GM21528 (cell line): Measurements from ENCODE around the gene MYO3A.
"Not testable (repeated sequence)": the region's sequence is repeated elsewhere in the genome, so short reads cannot be mapped to it uniquely, and the experiment has no call there.

Experiments used
- ATAC-seq: cut with Tn5 transposase; IDR thresholded peaks from one replicate; pipeline ENCODE4 v1.9.1; 2021; ENCODE audit warnings: mild to moderate bottlenecking, moderate library complexity; ENCODE audit not compliant: unreplicated experiment, low FRiP score

Gene MYO3A

DNA sequence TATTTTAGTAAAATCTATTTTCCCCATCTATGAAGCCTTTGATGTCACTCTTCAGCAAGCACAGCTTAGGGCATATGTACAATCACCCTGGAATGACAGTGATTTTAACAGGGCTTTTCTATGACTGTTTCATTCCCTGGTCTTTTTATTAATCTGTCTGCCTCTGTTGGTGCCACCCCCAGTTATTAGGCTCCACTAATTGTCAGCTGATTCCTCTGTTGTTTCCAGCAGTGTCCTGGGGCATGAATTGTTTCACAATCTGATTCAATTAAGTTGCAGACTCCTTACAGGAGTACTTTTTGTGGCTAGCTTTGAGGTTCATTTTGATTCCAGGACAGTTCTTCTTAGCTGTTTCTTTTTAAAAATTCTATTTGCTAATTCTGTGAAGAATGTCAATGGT is 38.6 kb downstream of the MYO3A start:
- no peak for ATAC-seq

DNA sequence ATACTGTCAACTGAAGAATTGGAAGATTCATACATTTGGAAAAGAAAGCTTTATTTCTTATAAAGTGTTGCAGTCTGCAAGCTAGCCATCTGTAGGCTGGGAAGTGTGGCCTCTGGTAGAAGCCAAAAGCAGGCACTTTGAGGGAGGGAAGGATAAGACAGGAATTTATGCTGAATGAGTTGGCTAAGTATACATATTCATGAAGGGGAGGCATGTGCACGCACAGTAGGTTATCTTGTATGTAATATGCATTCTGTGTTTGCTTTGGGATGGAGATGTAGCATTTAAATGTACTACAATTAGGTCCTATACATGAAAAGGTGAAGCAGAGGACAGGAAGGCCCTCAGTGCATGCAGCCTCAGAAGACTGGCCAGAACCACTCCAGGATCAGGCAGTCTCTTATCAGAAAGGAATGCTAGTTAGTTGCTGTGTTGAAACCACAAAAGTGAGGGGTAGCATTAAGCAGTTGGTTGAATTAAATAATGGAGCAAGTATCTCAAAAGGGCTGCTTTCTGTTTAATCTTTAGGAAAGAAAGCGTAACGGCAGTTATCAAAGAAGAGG is 40.9 kb downstream of the MYO3A start:
- ATAC-seq = no peak

- ATAC-seq = no peak
These were observed 44.7 kb downstream of the MYO3A start for GRCh38 chr10:25978771-25979170.

DNA sequence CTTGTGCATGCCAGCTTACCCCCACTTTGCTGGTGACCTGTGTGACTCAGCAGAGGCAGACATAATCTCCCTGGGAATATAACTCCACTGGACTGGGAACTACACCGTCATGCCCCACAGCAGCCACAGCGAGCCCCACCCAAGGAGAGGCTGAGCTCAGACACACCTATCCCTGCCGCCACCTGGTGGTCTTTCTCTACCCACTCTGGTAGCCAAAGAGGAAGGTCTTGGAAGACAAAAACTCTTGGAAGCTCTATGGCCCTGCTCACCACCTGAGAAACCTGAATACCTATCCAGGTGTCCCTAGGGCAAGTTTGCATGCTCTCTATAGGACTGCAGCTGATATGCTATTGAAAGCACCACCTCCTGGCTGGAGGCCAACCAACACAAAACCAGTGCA is 48.1 kb downstream of the MYO3A start:
- ATAC-seq = no peak

GRCh38 chr10:25988583-25988982 is 54.6 kb downstream of the MYO3A start:
- no peak for ATAC-seq

DNA sequence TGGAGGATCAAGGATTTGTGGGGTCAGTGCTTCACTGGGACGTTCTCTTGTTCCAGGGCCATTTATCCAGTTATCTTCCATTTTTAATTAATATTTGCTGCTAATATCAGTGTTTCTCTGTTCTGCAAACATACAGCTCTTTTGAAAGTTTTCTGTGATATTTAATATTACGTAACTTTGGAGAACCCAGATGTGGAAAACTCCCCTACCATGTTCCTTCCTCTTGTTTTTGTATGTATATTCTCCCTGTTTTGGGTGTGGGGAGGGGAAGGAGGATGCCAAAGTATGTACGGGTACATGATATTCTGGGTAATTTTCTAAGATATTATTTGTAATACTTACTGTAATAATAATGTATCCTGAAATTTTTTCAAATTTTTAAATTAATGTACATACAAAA is 55.9 kb downstream of the MYO3A start:
- ATAC-seq = no peak

DNA sequence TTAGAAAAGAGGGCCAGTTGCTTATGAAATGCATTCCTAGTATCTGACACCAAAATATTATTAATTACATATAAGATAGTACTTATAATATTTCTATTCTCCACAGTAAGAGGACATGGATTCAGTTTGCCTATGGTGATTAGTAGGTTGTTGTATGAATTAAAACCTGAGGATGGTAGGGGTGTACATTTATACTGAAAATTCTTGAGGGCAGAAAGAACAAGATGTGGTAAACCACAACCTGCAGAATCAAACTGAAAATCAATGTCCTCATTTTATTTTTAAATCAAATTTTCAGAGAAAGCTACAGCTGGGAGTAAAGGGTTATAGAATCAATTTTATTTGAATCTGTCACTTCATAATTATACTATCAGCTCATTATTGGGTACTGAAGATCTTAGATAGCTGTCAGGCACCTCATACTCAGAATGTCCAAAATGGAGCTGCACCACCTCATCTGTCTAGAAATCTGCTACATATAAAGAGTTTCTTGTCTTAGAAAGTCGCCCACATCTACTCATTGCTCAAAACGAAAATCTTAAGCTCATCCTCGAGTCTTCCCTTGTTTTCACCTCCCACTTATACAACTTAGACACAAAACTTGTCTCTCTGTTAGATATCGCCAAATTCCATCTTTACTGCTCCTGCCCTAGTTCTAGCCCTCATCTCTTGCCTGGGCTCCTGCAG is 65.4 kb downstream of the MYO3A start:
- no peak for ATAC-seq

- no peak for ATAC-seq
These were observed 66.9 kb downstream of the MYO3A start for GRCh38 chr10:26000971-26001370.

GRCh38 chr10:26002466-26002865 is 68.4 kb downstream of the MYO3A start:
- ATAC-seq = not testable (repeated sequence)

- ATAC-seq = no peak
These were observed 81.1 kb downstream of the MYO3A start for GRCh38 chr10:26015092-26015491.

- no peak for ATAC-seq
These were observed 88.8 kb downstream of the MYO3A start for GRCh38 chr10:26022831-26023230.

- no peak for ATAC-seq
These were observed 90.3 kb downstream of the MYO3A start for GRCh38 chr10:26024303-26024702.

GRCh38 chr10:26025523-26025922 is 91.5 kb downstream of the MYO3A start:
- no peak for ATAC-seq

DNA sequence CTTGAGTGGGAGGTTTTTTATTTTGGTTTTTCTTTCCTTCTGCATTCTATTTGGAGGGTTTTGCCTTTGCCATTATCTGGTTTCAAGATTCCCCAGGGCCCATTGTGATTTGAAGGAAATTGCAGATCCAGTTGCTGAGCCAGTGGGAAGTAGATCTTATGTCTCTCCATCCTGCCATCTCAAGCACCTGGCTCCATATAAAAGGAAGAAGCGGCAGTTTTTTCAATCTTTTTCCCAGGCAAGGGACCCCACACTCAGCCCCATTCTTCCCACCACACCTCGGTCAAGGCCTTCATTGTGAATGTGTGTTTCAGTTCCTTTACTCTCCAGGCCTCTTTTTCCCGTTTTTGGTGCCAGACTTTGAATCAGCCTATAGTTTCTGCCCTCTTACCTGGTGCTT is 95.8 kb downstream of the MYO3A start:
- ATAC-seq = no peak

GRCh38 chr10:26031300-26031699 is 97.3 kb downstream of the MYO3A start:
- ATAC-seq = no peak

DNA sequence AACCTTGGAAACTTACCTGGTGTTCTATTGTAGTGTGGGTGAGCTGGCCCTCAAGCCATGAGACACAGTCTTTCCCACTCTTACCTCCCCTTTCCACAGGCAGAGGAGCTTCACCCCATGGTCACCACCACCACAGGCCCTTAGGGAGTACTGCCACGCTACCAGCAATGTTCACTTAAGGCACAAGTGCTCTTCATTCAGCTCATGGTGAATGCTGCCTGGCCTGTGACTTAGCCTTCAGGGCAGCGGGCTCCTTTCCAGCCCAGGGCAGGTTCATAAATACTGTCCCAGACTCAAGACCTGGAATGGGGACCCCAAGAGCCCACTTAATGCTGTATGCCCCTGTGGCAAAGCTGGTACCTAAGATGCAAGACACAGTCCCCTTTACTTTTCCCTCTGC is 109.4 kb downstream of the MYO3A start:
- ATAC-seq = no peak

GRCh38 chr10:26044141-26044749 is 110.2 kb downstream of the MYO3A start:
- no peak for ATAC-seq

- ATAC-seq = no peak
These were observed 112.2 kb downstream of the MYO3A start for GRCh38 chr10:26046073-26046700.

GRCh38 chr10:26048756-26049155 is 114.7 kb downstream of the MYO3A start:
- no peak for ATAC-seq

DNA sequence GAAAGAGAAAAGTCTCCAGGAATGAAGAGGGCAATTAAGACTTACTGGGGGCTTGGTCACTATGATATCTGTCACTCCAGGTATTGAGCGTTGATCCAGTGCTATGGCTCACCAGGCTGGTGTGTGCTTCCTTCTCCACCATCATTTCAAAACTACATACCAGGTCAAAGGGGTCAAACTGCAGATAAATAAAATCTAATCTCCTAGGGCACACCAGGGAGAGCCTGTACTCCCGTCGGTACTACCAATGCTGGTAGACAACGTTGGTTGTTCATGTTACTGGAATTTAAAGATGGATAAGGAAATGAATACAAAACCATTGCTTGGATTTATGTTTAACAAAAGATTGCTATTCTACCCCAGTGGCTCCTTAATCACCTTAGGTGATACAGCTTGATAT is 118.3 kb downstream of the MYO3A start:
- no peak for ATAC-seq

DNA sequence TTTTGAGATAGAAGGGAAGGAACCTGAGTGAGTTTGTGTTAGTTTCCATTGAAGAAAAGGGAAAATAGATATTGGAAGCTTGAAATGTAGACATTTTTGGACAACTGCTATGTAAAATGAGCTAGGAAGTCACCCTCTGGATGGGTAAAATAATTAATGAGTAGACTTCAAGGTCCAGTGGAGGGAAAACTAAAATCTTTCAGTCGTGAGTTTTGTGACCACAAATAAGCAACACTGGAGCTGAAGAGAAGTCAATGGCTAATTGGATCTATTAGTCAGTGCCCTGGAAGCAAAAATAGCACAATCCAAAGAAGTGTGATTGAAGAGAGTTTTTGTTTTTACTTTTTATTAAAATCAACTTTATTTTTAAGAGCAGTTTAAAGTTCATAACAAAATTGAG is 123.4 kb downstream of the MYO3A start:
- no peak for ATAC-seq

DNA sequence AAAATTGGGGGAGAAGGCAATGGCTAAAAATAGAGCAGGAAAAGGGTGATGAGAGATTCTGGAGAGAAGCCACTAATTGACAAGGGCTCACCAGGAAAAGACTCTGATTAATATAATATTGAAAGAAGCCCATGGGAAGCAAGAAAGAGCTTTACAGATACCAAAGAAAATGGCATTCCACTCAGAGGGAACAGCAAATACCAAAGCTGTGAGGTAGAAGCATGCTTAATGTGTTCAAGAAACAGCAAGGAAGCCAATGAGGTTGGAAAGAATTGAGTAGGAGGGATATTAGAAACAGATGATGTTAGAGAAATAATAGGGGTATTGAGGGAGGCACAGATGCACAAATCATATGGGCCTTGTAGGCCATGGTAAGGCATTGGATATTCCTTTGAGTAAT is 130.1 kb downstream of the MYO3A start:
- ATAC-seq = no peak
